ENCODE results near the gene DAP.

- TF ChIP-seq POLR2A (IDR thresholded peaks at IDR 0.05) (no peak), CTCF (IDR thresholded peaks at IDR 0.05) (peak in 4 of 5 experiments; percentile 15 to 23 (median 18)), POLR2AphosphoS5 (IDR thresholded peaks at IDR 0.05) (peak in 1 of 3 donors; percentile 21)
Measured at GRCh38 chr5:10724781-10725507, 36.1 kb downstream of the DAP start.

All from transverse colon (tissue), 4 donors.